ENCODE results near the gene HS3ST3A1.
"Not testable (repeated sequence)": the region's sequence is repeated elsewhere in the genome, so short reads cannot be mapped to it uniquely, and the experiment has no call there.

Gene HS3ST3A1

GRCh38 chr17:13575466-13575865 is 26.3 kb downstream of the HS3ST3A1 start:
- peak in 1 of 2 experiments; percentile 4 for DNase-seq
- TF ChIP-seq GATA1 (IDR thresholded peaks at IDR 0.05; ENCODE audit: low read depth, low read length) (no peak), POLR2A (IDR thresholded peaks at IDR 0.05; ENCODE audit: low read length) (no peak)

- TF ChIP-seq GATA1 (IDR thresholded peaks at IDR 0.05; ENCODE audit: low read depth, low read length): no peak
- no peak for TF ChIP-seq POLR2A (IDR thresholded peaks at IDR 0.05; ENCODE audit: low read length)
- no peak for DNase-seq
These were observed 29.1 kb downstream of the HS3ST3A1 start for GRCh38 chr17:13572581-13572980.

GRCh38 chr17:13569398-13570123 is 32.2 kb downstream of the HS3ST3A1 start:
- DNase-seq: no peak
- TF ChIP-seq GATA1 (IDR thresholded peaks at IDR 0.05; ENCODE audit: low read depth, low read length): no peak
- TF ChIP-seq POLR2A (IDR thresholded peaks at IDR 0.05; ENCODE audit: low read length): no peak

GRCh38 chr17:13568582-13569397 is 32.9 kb downstream of the HS3ST3A1 start:
- TF ChIP-seq POLR2A (IDR thresholded peaks at IDR 0.05; ENCODE audit: low read length): no peak
- no peak for TF ChIP-seq GATA1 (IDR thresholded peaks at IDR 0.05; ENCODE audit: low read depth, low read length)
- DNase-seq: no peak

GRCh38 chr17:13563866-13564265 is 37.9 kb downstream of the HS3ST3A1 start:
- no peak for DNase-seq
- no peak for TF ChIP-seq POLR2A (IDR thresholded peaks at IDR 0.05; ENCODE audit: low read length)
- no peak for TF ChIP-seq GATA1 (IDR thresholded peaks at IDR 0.05; ENCODE audit: low read depth, low read length)

GRCh38 chr17:13562271-13562800 is 39.4 kb downstream of the HS3ST3A1 start:
- no peak for DNase-seq
- TF ChIP-seq GATA1 (IDR thresholded peaks at IDR 0.05; ENCODE audit: low read depth, low read length): no peak
- no peak for TF ChIP-seq POLR2A (IDR thresholded peaks at IDR 0.05; ENCODE audit: low read length)

GRCh38 chr17:13561606-13562270 is 40.0 kb downstream of the HS3ST3A1 start:
- no peak for DNase-seq
- TF ChIP-seq GATA1 (IDR thresholded peaks at IDR 0.05; ENCODE audit: low read depth, low read length) (no peak), POLR2A (IDR thresholded peaks at IDR 0.05; ENCODE audit: low read length) (no peak)

GRCh38 chr17:13560935-13561334 is 40.8 kb downstream of the HS3ST3A1 start:
- TF ChIP-seq GATA1 (IDR thresholded peaks at IDR 0.05; ENCODE audit: low read depth, low read length) (no peak), POLR2A (IDR thresholded peaks at IDR 0.05; ENCODE audit: low read length) (no peak)
- no peak for DNase-seq

GRCh38 chr17:13558588-13558987 is 43.1 kb downstream of the HS3ST3A1 start:
- no peak for DNase-seq
- TF ChIP-seq POLR2A (IDR thresholded peaks at IDR 0.05; ENCODE audit: low read length) (no peak), GATA1 (IDR thresholded peaks at IDR 0.05; ENCODE audit: low read depth, low read length) (no peak)

GRCh38 chr17:13557077-13557476 is 44.7 kb downstream of the HS3ST3A1 start:
- DNase-seq: no peak
- TF ChIP-seq POLR2A (IDR thresholded peaks at IDR 0.05; ENCODE audit: low read length) (no peak), GATA1 (IDR thresholded peaks at IDR 0.05; ENCODE audit: low read depth, low read length) (no peak)

- no peak for DNase-seq
- no peak for TF ChIP-seq GATA1 (IDR thresholded peaks at IDR 0.05; ENCODE audit: low read depth, low read length)
- no peak for TF ChIP-seq POLR2A (IDR thresholded peaks at IDR 0.05; ENCODE audit: low read length)
These were observed 47.5 kb downstream of the HS3ST3A1 start for GRCh38 chr17:13554231-13554630.

GRCh38 chr17:13550291-13550690 is 51.4 kb downstream of the HS3ST3A1 start:
- TF ChIP-seq GATA1 (IDR thresholded peaks at IDR 0.05; ENCODE audit: low read depth, low read length) (no peak), POLR2A (IDR thresholded peaks at IDR 0.05; ENCODE audit: low read length) (no peak)
- DNase-seq: no peak

GRCh38 chr17:13548576-13548975 is 53.2 kb downstream of the HS3ST3A1 start:
- DNase-seq: not testable (repeated sequence)

- TF ChIP-seq POLR2A (IDR thresholded peaks at IDR 0.05; ENCODE audit: low read length) (no peak), GATA1 (IDR thresholded peaks at IDR 0.05; ENCODE audit: low read depth, low read length) (no peak)
- DNase-seq: no peak
These were observed 54.9 kb downstream of the HS3ST3A1 start for GRCh38 chr17:13546851-13547250.
